Thyroid gland (tissue), 4 donors: ENCODE results near the gene ZNF185. TPM values are rescaled to one million over a fixed set of nuclear protein-coding genes. Genes with fewer than 3 reads are reported as not detected.

ENCODE experiments used
- DNase-seq, 2 donors: peaks; one replicate each; pipeline ENCODE4 v3.0.0-alpha.2; 2019
- H3K27ac ChIP-seq, 3 donors: fragments of 200-600 bp; sonication (generic); 1 replicate in 2 of 3; 2 replicates in 1 of 3; pipeline ENCODE4 v1.5.1; 2016 to 2019; ENCODE audit warnings: mild to moderate bottlenecking in 1 of 3, moderate library complexity in 1 of 3
- H3K27me3 ChIP-seq: fragments of 200-600 bp; sonication (generic); one replicate; pipeline ENCODE4 v1.5.1; 2019
- H3K36me3 ChIP-seq, 2 donors: fragments of 200-600 bp; sonication (generic); one replicate each; pipeline ENCODE4 v1.5.1; 2016 to 2019
- H3K4me1 ChIP-seq, 2 donors: fragments of 200-600 bp; sonication (generic); one replicate each; pipeline ENCODE4 v1.5.1; 2017 to 2019
- H3K4me3 ChIP-seq, 3 donors: fragments of 200-600 bp; sonication (generic); replicated peaks in 1 of 3; 1 replicate in 2 of 3; 2 replicates in 1 of 3; pipeline ENCODE4 v1.5.1; 2016; ENCODE audit warnings: mild to moderate bottlenecking in 1 of 3
- H3K9me3 ChIP-seq: fragments of 200-600 bp; sonication (generic); one replicate; pipeline ENCODE4 v1.5.1; 2017
- CTCF ChIP-seq, 6 experiments: fragments of 200-600 bp in 3 of 6; fragments of 450-650 bp in 3 of 6; sonication (generic) in 3 of 6; IDR thresholded peaks; one replicate each; pipeline ENCODE4 v1.5.1; 2016 to 2019; ENCODE audit warnings: antibody characterized with exemption in 6 of 6, mild to moderate bottlenecking in 2 of 6, inconsistent platforms in 1 of 6, moderate library complexity in 1 of 6
- POLR2A ChIP-seq, 2 donors: fragments of 450-650 bp; IDR thresholded peaks; one replicate each; pipeline ENCODE4 v1.6.1; 2017; ENCODE audit warnings: antibody characterized with exemption in 2 of 2, mild to moderate bottlenecking in 2 of 2, moderate library complexity in 1 of 2
- WGBS, 2 donors: methylation state at CpG; one replicate each; pipeline ENCODE4 v1.1.5; 2017; 5-methylcytosine and 5-hydroxymethylcytosine counted together
- intact Hi-C: fragments of 100-400 bp; cut with DNase I; formaldehyde crosslinking; loops from one replicate; pipeline ENCODE4 v1.15.1; 2023
- total RNA-seq, 4 donors: library from RNA; depleted of rRNA; stranded (reverse); fragments of >200 nt; gene quantifications; one replicate each; pipeline ENCODE4 v1.2.3, GENCODE V29; 2016

The ZNF185 gene
- total RNA-seq, 4 donors from 2014 or later, result 23.2 to 70.4 (median 39.0) TPM

GRCh38 chrX:152942077-152942442 lies 44.2 kb downstream of the ZNF185 start:
- no peak for TF ChIP-seq POLR2A (IDR thresholded peaks at IDR 0.05)
- TF ChIP-seq CTCF (IDR thresholded peaks at IDR 0.05), result no peak
- H3K27me3 ChIP-seq, result no peaks in the 10 kb centered on the region
- H3K36me3 ChIP-seq, result no peaks in the 10 kb centered on the region
- H3K4me1 ChIP-seq, result no peaks in the 10 kb centered on the region
- intact Hi-C loops, result no loop called here
- no peaks in the 10 kb centered on the region for H3K9me3 ChIP-seq
- 53 to 62% methylated on average over 2 to 9 of the region's 11 CpGs for WGBS, 2 donors
- H3K4me3 ChIP-seq, result peak overlapping the region in 1 of 3 donors; percentile 35
- DNase-seq, result no peak
- H3K27ac ChIP-seq, result peak overlapping the region; percentile 48 to 79 (median 60)

GRCh38 chrX:152943826-152944225 lies 46.0 kb downstream of the ZNF185 start:
- TF ChIP-seq CTCF (IDR thresholded peaks at IDR 0.05) (no peak), POLR2A (IDR thresholded peaks at IDR 0.05) (no peak)
- 100% methylated on average over 1 of the region's 1 CpG; no CpG with 5 or more reads in 1 of the 2 donors for WGBS, 2 donors
- Histone ChIP-seq H3K9me3 (no peaks in the 10 kb centered on the region), H3K27ac (no peak overlapping the region), H3K4me3 (no peak overlapping the region), H3K4me1 (no peaks in the 10 kb centered on the region), H3K36me3 (no peaks in the 10 kb centered on the region), H3K27me3 (no peaks in the 10 kb centered on the region)
- intact Hi-C loops, result no loop called here
- no peak for DNase-seq

- 89% methylated on average over 5 of the region's 11 CpGs; no CpG with 5 or more reads in 1 of the 2 donors for WGBS, 2 donors
- no peak for DNase-seq
- intact Hi-C loops, result no loop called here
Measured at GRCh38 chrX:152945021-152945979, 47.4 kb downstream of the ZNF185 start.

GRCh38 chrX:152946681-152947080 lies 48.8 kb downstream of the ZNF185 start:
- Histone ChIP-seq H3K4me1 (no peaks in the 10 kb centered on the region), H3K27ac (no peak overlapping the region), H3K4me3 (no peak overlapping the region), H3K27me3 (no peaks in the 10 kb centered on the region), H3K36me3 (no peaks in the 10 kb centered on the region), H3K9me3 (no peaks in the 10 kb centered on the region)
- DNase-seq, result no peak
- 92 to 93% methylated on average over 2 to 6 of the region's 6 CpGs for WGBS, 2 donors
- TF ChIP-seq CTCF (IDR thresholded peaks at IDR 0.05) (no peak), POLR2A (IDR thresholded peaks at IDR 0.05) (no peak)
- intact Hi-C loops, result no loop called here

More at GRCh38 chrX:152945021-152945979, 47.4 kb downstream of the ZNF185 start:
- Histone ChIP-seq H3K36me3 (no peaks in the 10 kb centered on the region), H3K27me3 (no peaks in the 10 kb centered on the region), H3K27ac (no peak overlapping the region), H3K9me3 (no peaks in the 10 kb centered on the region), H3K4me3 (no peak overlapping the region), H3K4me1 (no peaks in the 10 kb centered on the region)
- TF ChIP-seq POLR2A (IDR thresholded peaks at IDR 0.05) (no peak), CTCF (IDR thresholded peaks at IDR 0.05) (no peak)

Other genes starting within 250 kb of the ZNF185 start
- not detected for gene MAGEA3, start 199.3 kb upstream of the ZNF185 start, total RNA-seq
- not detected for gene CSAG2, start 188.8 kb upstream of the ZNF185 start, total RNA-seq
- gene MAGEA2B, start 183.4 kb upstream of the ZNF185 start, total RNA-seq, result not detected
- not detected for gene CSAG1, start 164.3 kb upstream of the ZNF185 start, total RNA-seq
- not detected for gene MAGEA12, start 164.3 kb upstream of the ZNF185 start, total RNA-seq
- not detected for gene MAGEA2, start 144.2 kb upstream of the ZNF185 start, total RNA-seq
- not detected for gene CSAG3, start 138.8 kb upstream of the ZNF185 start, total RNA-seq
- gene MAGEA6, start 128.4 kb upstream of the ZNF185 start, total RNA-seq, result not detected
- 10 to 100 TPM; 41.9 to 64.7 (median 61.8) TPM for gene CETN2, start 67.3 kb upstream of the ZNF185 start, total RNA-seq
- gene NSDHL, start 67.0 kb upstream of the ZNF185 start, total RNA-seq, result 10 to 100 TPM; 11.2 to 20.3 (median 17.0) TPM
- gene PNMA5, start 96.0 kb downstream of the ZNF185 start, total RNA-seq, result not detected
- 1 to 10 TPM in 3 of 4 donors, under 1 TPM in 1; 0.29 to 2.3 (median 1.6) TPM for gene PNMA3, start 158.4 kb downstream of the ZNF185 start, total RNA-seq
- 1 to 10 TPM; 2.3 to 4.9 (median 4.4) TPM for gene PNMA6A, start 174.4 kb downstream of the ZNF185 start, total RNA-seq